Loucy (cell line): ENCODE data around the gene ENTPD1.

Experiments
- EZH2phosphoT487 ChIP-seq: fragments of 200-600 bp; IDR thresholded peaks from 2 replicates; pipeline ENCODE4 v1.6.1; 2018; ENCODE audit warnings: antibody characterized with exemption, mild to moderate bottlenecking, moderate library complexity, borderline replicate concordance
- TF ChIP-seq, protein P1 (sequence below): fragments of 200-600 bp; sonication (generic); conservative IDR thresholded peaks from 2 replicates; pipeline ENCODE4 v1.5.1; 2014; ENCODE audit warnings: mild to moderate bottlenecking, antibody characterized with exemption, low read length

- TF ChIP-seq, protein P1, sequence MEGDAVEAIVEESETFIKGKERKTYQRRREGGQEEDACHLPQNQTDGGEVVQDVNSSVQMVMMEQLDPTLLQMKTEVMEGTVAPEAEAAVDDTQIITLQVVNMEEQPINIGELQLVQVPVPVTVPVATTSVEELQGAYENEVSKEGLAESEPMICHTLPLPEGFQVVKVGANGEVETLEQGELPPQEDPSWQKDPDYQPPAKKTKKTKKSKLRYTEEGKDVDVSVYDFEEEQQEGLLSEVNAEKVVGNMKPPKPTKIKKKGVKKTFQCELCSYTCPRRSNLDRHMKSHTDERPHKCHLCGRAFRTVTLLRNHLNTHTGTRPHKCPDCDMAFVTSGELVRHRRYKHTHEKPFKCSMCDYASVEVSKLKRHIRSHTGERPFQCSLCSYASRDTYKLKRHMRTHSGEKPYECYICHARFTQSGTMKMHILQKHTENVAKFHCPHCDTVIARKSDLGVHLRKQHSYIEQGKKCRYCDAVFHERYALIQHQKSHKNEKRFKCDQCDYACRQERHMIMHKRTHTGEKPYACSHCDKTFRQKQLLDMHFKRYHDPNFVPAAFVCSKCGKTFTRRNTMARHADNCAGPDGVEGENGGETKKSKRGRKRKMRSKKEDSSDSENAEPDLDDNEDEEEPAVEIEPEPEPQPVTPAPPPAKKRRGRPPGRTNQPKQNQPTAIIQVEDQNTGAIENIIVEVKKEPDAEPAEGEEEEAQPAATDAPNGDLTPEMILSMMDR = no peak
- no peak for TF ChIP-seq EZH2phosphoT487
Observed at GRCh38 chr10:95767884-95768556, 12.1 kb downstream of the ENTPD1 start.
